H1 (cell line): ENCODE results near the gene IFIT2. TPM values are rescaled to one million over a fixed set of nuclear protein-coding genes. Genes with fewer than 3 reads are reported as not detected.

Experiments used
- CTCF ChIA-PET: fragments of 300-600 bp; sonication (Branson Sonifier 250); formaldehyde crosslinking; loops from one replicate; lab custom pipeline; 2021; ENCODE audit not compliant: partially characterized antibody; lab: Charles Lee
- POLR2A ChIA-PET: fragments of 300-600 bp; sonication (Branson Sonifier 250); formaldehyde crosslinking; loops from one replicate; lab custom pipeline; 2021; ENCODE audit warnings: inconsistent platforms; ENCODE audit not compliant: partially characterized antibody; lab: Charles Lee
- DNase-seq, 2 experiments: peaks; one replicate each; pipeline versions ENCODE4 v3.0.0 to v3.0.0-alpha.2; 2010 to 2022; ENCODE audit warnings: low spot score in 2 of 2, low read depth in 1 of 2, mixed read lengths in 1 of 2
- FAIRE-seq: peaks from 2 replicates; lab custom pipeline; 2011; peaks lifted over from hg19 to GRCh38; lab: Jason Lieb, UNC
- H2AFZ ChIP-seq: 2 replicates; pipeline ENCODE4 v1.8.1; 2012; ENCODE audit warnings: low read length, inconsistent platforms
- H2AK5ac ChIP-seq: 2 replicates; pipeline ENCODE4 v1.6.1; 2013; ENCODE audit warnings: low read depth, low read length
- H2BK120ac ChIP-seq: replicated peaks from 2 replicates; pipeline ENCODE3; 2013; ENCODE audit warnings: low read depth, low read length, inconsistent platforms
- H2BK12ac ChIP-seq: 2 replicates; pipeline ENCODE4 v1.6.1; 2013; ENCODE audit warnings: low read depth, low read length
- H2BK15ac ChIP-seq: 2 replicates; pipeline ENCODE4 v1.6.1; 2013; ENCODE audit warnings: low read length
- H2BK20ac ChIP-seq: 2 replicates; pipeline ENCODE4 v1.6.1; 2013; ENCODE audit warnings: low read length
- H2BK5ac ChIP-seq: 2 replicates; pipeline ENCODE4 v1.6.1; 2013; ENCODE audit warnings: low read depth, low read length
- H3K14ac ChIP-seq: 2 replicates; pipeline ENCODE4 v1.6.1; 2013; ENCODE audit warnings: inconsistent platforms; ENCODE audit not compliant: insufficient read length
- H3K18ac ChIP-seq: 2 replicates; pipeline ENCODE4 v1.6.1; 2013; ENCODE audit warnings: low read length; ENCODE audit errors: extremely low read depth
- H3K23ac ChIP-seq: 2 replicates; pipeline ENCODE4 v1.6.1; 2013; ENCODE audit warnings: inconsistent platforms; ENCODE audit not compliant: insufficient read length
- H3K23me2 ChIP-seq: 2 replicates; pipeline ENCODE4 v1.6.1; 2013; ENCODE audit warnings: low read depth, low read length
- H3K27ac ChIP-seq: 2 replicates; pipeline ENCODE4 v1.6.1; 2011; ENCODE audit warnings: low read depth, low read length, inconsistent platforms
- H3K27me3 ChIP-seq, 4 experiments: replicated peaks in 1 of 4; 1 replicate in 1 of 4; 2 replicates in 3 of 4; pipeline versions ENCODE4 v1.6.1 to v1.8.1; 2011 to 2013; ENCODE audit warnings: low read length in 3 of 4, mild to moderate bottlenecking in 3 of 4, inconsistent platforms in 2 of 4, mixed read lengths in 2 of 4, moderate library complexity in 1 of 4; ENCODE audit not compliant: control insufficient read depth in 3 of 4, insufficient read depth in 3 of 4; ENCODE audit errors: extremely low read depth in 1 of 4
- H3K36me3 ChIP-seq, 4 experiments: 2 replicates each; pipeline versions ENCODE4 v1.6.1 to v1.8.1; 2011 to 2013; ENCODE audit warnings: mild to moderate bottlenecking in 4 of 4, low read length in 3 of 4, moderate library complexity in 2 of 4, control low read depth in 1 of 4, inconsistent platforms in 1 of 4; ENCODE audit not compliant: insufficient read depth in 4 of 4, control insufficient read depth in 2 of 4
- H3K4ac ChIP-seq: replicated peaks from 2 replicates; pipeline ENCODE3; 2013; ENCODE audit warnings: low read length, low read depth, mixed read lengths, inconsistent platforms; ENCODE audit not compliant: insufficient read length
- H3K4me1 ChIP-seq, 4 experiments: replicated peaks in 1 of 4; 1 replicate in 1 of 4; 2 replicates in 3 of 4; pipeline versions ENCODE4 v1.6.1 to v1.8.1; 2011 to 2013; ENCODE audit warnings: low read length in 3 of 4, inconsistent platforms in 2 of 4, mixed read lengths in 1 of 4; ENCODE audit not compliant: insufficient read depth in 4 of 4, control insufficient read depth in 3 of 4
- H3K4me2 ChIP-seq, 2 experiments: 2 replicates each; pipeline versions ENCODE4 v1.6.1 to v1.8.1; 2011 to 2013; ENCODE audit warnings: low read depth in 2 of 2, low read length in 2 of 2, control low read depth in 1 of 2, inconsistent platforms in 1 of 2, mild to moderate bottlenecking in 1 of 2; ENCODE audit not compliant: insufficient read depth in 1 of 2
- H3K4me3 ChIP-seq, 4 experiments: fragments of 200-600, 300-600 bp in 1 of 4; sonication (generic), shearing (Covaris generic), sonication (Bioruptor Twin) in 1 of 4; 2 replicates each; pipeline versions ENCODE4 v1.5.1 to v1.8.1; 2011 to 2016; ENCODE audit warnings: low read length in 4 of 4, low read depth in 3 of 4, control low read depth in 2 of 4, inconsistent platforms in 2 of 4, mild to moderate bottlenecking in 2 of 4, mixed read lengths in 1 of 4, moderate library complexity in 1 of 4; ENCODE audit not compliant: insufficient read depth in 2 of 4; ENCODE audit errors: extremely low read depth in 1 of 4
- H3K56ac ChIP-seq: replicated peaks from 2 replicates; pipeline ENCODE3; 2013; ENCODE audit warnings: low read depth, mild to moderate bottlenecking, mixed read lengths, low read length, inconsistent platforms; ENCODE audit not compliant: insufficient read length
- H3K79me1 ChIP-seq: 2 replicates; pipeline ENCODE4 v1.6.1; 2013; ENCODE audit warnings: low read depth, low read length, control low read depth
- H3K79me2 ChIP-seq, 2 experiments: 2 replicates each; pipeline versions ENCODE4 v1.6.1 to v1.8.1; 2012 to 2013; ENCODE audit warnings: low read length in 2 of 2, mild to moderate bottlenecking in 2 of 2, inconsistent platforms in 1 of 2; ENCODE audit not compliant: insufficient read depth in 2 of 2, control insufficient read depth in 1 of 2
- H3K9ac ChIP-seq, 4 experiments: replicated peaks in 1 of 4; 1 replicate in 1 of 4; 2 replicates in 3 of 4; pipeline versions ENCODE4 v1.6.1 to v1.8.1; 2011 to 2013; ENCODE audit warnings: low read depth in 3 of 4, low read length in 3 of 4, control low read depth in 2 of 4, mild to moderate bottlenecking in 2 of 4, moderate library complexity in 2 of 4, inconsistent platforms in 1 of 4; ENCODE audit errors: extremely low read depth in 1 of 4
- H3K9me3 ChIP-seq, 2 experiments: 2 replicates each; pipeline versions ENCODE4 v1.6.1 to v1.8.1; 2012 to 2013; ENCODE audit warnings: mild to moderate bottlenecking in 2 of 2, moderate library complexity in 2 of 2, control low read depth in 1 of 2, inconsistent platforms in 1 of 2, low read depth in 1 of 2, low read length in 1 of 2, mixed read lengths in 1 of 2; ENCODE audit not compliant: insufficient read depth in 2 of 2
- H4K20me1 ChIP-seq, 2 experiments: replicated peaks in 1 of 2; 2 replicates each; pipeline versions ENCODE3 to v1.8.1; 2011 to 2013; ENCODE audit warnings: inconsistent platforms in 2 of 2, low read length in 2 of 2, mild to moderate bottlenecking in 1 of 2; ENCODE audit not compliant: insufficient read depth in 2 of 2, control insufficient read depth in 1 of 2
- H4K5ac ChIP-seq: 2 replicates; pipeline ENCODE4 v1.6.1; 2013; ENCODE audit warnings: low read length, low read depth, mixed read lengths, inconsistent platforms; ENCODE audit not compliant: insufficient read length
- H4K8ac ChIP-seq: 2 replicates; pipeline ENCODE4 v1.8.0; 2013; ENCODE audit warnings: mild to moderate bottlenecking, moderate library complexity, low read length, inconsistent platforms; ENCODE audit not compliant: insufficient read depth; ENCODE audit errors: extremely low read depth
- H4K91ac ChIP-seq: replicated peaks from 2 replicates; pipeline ENCODE3; 2013; ENCODE audit warnings: low read length, mixed read lengths, inconsistent platforms; ENCODE audit not compliant: insufficient read length
- CHD1 ChIP-seq: IDR thresholded peaks from 2 replicates; pipeline ENCODE4 v1.6.1; 2012; ENCODE audit warnings: low read depth, low read length, improper control_type of control experiment
- RAD21 ChIP-seq, 2 experiments: IDR thresholded peaks in 1 of 2; conservative IDR thresholded peaks in 1 of 2; 2 replicates each; pipeline ENCODE4 v1.6.1; 2011; ENCODE audit warnings: low read depth in 2 of 2, low read length in 2 of 2, improper control_type of control experiment in 1 of 2, inconsistent platforms in 1 of 2, mild to moderate bottlenecking in 1 of 2, moderate library complexity in 1 of 2
- SP2 ChIP-seq: IDR thresholded peaks from 2 replicates; pipeline ENCODE4 v1.6.1; 2012; ENCODE audit warnings: mild to moderate bottlenecking, low read length, inconsistent platforms
- SUZ12 ChIP-seq: fragments of 200-600 bp; sonication (generic); IDR thresholded peaks from 2 replicates; pipeline ENCODE4 v1.6.1; 2012; ENCODE audit warnings: mild to moderate bottlenecking, inconsistent platforms, low read length, moderate library complexity, mixed read lengths
- WGBS, 2 experiments: shearing (Covaris generic) in 1 of 2; methylation state at CpG; one replicate each; pipeline versions ENCODE4 v1.1.6 to v1.1.7; 2013 to 2015; ENCODE audit warnings: low lambda C conversion rate in 2 of 2, mixed read lengths in 2 of 2, inconsistent platforms in 1 of 2, low coverage in 1 of 2, missing lambda C conversion rate in 1 of 2; ENCODE audit not compliant: insufficient replicate concordance in 2 of 2, insufficient coverage in 1 of 2, insufficient read length in 1 of 2; ENCODE audit errors: extremely low coverage in 1 of 2, missing lambda C conversion rate in 1 of 2; 5-methylcytosine and 5-hydroxymethylcytosine counted together
- polyA plus RNA-seq, 7 experiments: library from polyadenylated mRNA; depleted of rRNA in 3 of 7; stranded (reverse) in 5 of 7; unstranded in 2 of 7; fragments of >200 nt in 5 of 7; fragments of 200-250 nt in 2 of 7; gene quantifications; 1 replicate in 5 of 7; 2 replicates in 1 of 7; 4 replicates in 1 of 7; pipeline versions ENCODE4 v1.2.1 to v1.2.3, GENCODE V29; 2011 to 2013; ENCODE audit warnings: missing spikeins in 2 of 7, mixed read lengths in 2 of 7
- total RNA-seq: library from RNA; stranded (reverse); fragmentation: NEBNext Ultra II Directional; extraction: Animal tissue kit (Norgen Biotek cat#: 25700); gene quantifications from 2 replicates; pipeline ENCODE4 v1.2.1, GENCODE V29; 2021
- TF ChIP-seq, protein P1 (sequence below): IDR thresholded peaks from 2 replicates; pipeline ENCODE4 v1.6.1; 2012; ENCODE audit warnings: low read length, inconsistent platforms

IFIT2 gene
- total and polyA plus RNA-seq, 2 of the 8 experiments (the other 6 are each of a cell fraction or from before 2014, with no cell fraction given): 0.03 to 0.35 TPM

DNA sequence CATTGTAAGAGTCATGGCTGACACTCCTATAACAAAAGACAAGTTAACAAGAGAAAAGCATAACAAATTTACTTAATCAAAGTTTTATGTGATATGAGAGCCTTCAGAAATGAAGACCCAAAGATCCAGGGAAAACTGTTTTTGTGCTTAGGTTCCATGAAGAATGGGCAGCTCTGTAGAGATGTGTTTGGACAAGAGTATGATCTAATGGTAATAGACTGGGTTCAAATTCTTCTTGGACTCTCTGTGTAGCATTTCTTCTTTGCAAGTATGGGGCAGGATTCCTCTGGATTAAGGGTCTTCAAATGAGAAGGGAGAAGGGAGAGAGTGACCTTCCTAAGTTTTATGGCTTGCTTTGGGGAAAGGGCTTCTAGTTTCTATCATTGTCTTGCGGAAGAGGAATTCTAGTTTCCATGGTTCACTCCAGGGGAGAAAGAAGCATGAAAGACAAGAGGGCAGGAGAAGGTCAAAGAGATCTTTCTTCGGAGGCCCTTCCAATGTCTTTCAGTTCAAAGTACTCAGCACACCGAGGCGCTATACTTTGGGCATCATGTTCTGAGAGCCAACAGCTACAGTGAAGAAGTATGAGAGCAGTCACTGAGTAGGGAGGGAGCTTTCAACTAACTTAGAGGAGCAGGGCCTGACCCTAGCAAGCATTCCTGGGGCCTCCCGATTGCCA, 41.4 kb downstream of the IFIT2 start:
- WGBS, 2 experiments: 90% methylated on average over 5 of the region's 5 CpGs; no CpG with 5 or more reads in 1 of the 2 experiments
- Histone ChIP-seq H3K4me1 (peaks cover 5 to 20% (median 12%) of the 10 kb centered on the region in 4 experiments; a peak in 6 of 7 replicates), H2BK5ac (0 out of 2 replicates have a peak overlapping the region, but pooled peaks have one; percentile 14), H3K9ac (no peak overlapping the region), H3K36me3 (no peaks in the 10 kb centered on the region), H2AK5ac (no peak overlapping the region), H3K27me3 (no peaks in the 10 kb centered on the region), H2AFZ (no peak overlapping the region), H3K14ac (no peak overlapping the region), H4K8ac (no peak overlapping the region), H4K91ac (no peak overlapping the region), H2BK12ac (no peak overlapping the region; the same call in 1 of the 2 replicates), H4K20me1 (no peaks in the 10 kb centered on the region), H4K5ac (no peak overlapping the region), H2BK20ac (no peak overlapping the region)
- DNase-seq: no peak
- no peak for TF ChIP-seq CHD1
- TF ChIP-seq, protein P1, sequence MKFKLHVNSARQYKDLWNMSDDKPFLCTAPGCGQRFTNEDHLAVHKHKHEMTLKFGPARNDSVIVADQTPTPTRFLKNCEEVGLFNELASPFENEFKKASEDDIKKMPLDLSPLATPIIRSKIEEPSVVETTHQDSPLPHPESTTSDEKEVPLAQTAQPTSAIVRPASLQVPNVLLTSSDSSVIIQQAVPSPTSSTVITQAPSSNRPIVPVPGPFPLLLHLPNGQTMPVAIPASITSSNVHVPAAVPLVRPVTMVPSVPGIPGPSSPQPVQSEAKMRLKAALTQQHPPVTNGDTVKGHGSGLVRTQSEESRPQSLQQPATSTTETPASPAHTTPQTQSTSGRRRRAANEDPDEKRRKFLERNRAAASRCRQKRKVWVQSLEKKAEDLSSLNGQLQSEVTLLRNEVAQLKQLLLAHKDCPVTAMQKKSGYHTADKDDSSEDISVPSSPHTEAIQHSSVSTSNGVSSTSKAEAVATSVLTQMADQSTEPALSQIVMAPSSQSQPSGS: no peak
- TF ChIP-seq SUZ12: no peak
- peak in 1 of 2 experiments; percentile 6; a peak in 1 of 4 replicates for TF ChIP-seq RAD21 (IDR thresholded peaks at IDR 0.05 in 1 of 2, conservative IDR thresholded peaks at IDR 0.05 in 1 of 2; ENCODE audit: low read depth in 2 of 2, low read length in 2 of 2)
- no peak for TF ChIP-seq SP2
- TF ChIP-seq, all 59 proteins: peak for 1
- no peaks in the 10 kb centered on the region for H3K23me2 ChIP-seq
- peak overlapping the region; percentile 71 for H3K18ac ChIP-seq
- H3K79me1 ChIP-seq: no peaks in the 10 kb centered on the region
- H2BK15ac ChIP-seq: no peak overlapping the region; the same call in 1 of the 2 replicates
- no peak overlapping the region for H3K56ac ChIP-seq
- no peak overlapping the region for H3K4ac ChIP-seq
- no peak overlapping the region for H3K27ac ChIP-seq
- H3K23ac ChIP-seq: no peak overlapping the region
- H3K4me2 ChIP-seq: no peak overlapping the region
- FAIRE-seq: no peak
- POLR2A ChIA-PET: no interaction called here
- H3K79me2 ChIP-seq: no peaks in the 10 kb centered on the region
- no peak overlapping the region for H2BK120ac ChIP-seq
- no peak overlapping the region for H3K4me3 ChIP-seq
- CTCF ChIA-PET: interaction anchor here (0.9 to 1.6 kb wide), 2 partner anchors 26 to 50 kb away, joined by 4 read pairs; no protein-coding TSS in a partner anchor
- no peaks in the 10 kb centered on the region for H3K9me3 ChIP-seq
